Thyroid gland (tissue), 4 donors: Measurements from ENCODE around the gene LMO1. TPM values are rescaled to one million over a fixed set of nuclear protein-coding genes. Genes with fewer than 3 reads are reported as not detected.

Source experiments
- DNase-seq, 2 donors: peaks; one replicate each; pipeline ENCODE4 v3.0.0-alpha.2; 2019
- H3K27ac ChIP-seq, 3 donors: fragments of 200-600 bp; sonication (generic); 1 replicate in 2 of 3; 2 replicates in 1 of 3; pipeline ENCODE4 v1.5.1; 2016 to 2019; ENCODE audit warnings: mild to moderate bottlenecking in 1 of 3, moderate library complexity in 1 of 3
- H3K27me3 ChIP-seq: fragments of 200-600 bp; sonication (generic); one replicate; pipeline ENCODE4 v1.5.1; 2019
- H3K36me3 ChIP-seq, 2 donors: fragments of 200-600 bp; sonication (generic); one replicate each; pipeline ENCODE4 v1.5.1; 2016 to 2019
- H3K4me1 ChIP-seq, 2 donors: fragments of 200-600 bp; sonication (generic); one replicate each; pipeline ENCODE4 v1.5.1; 2017 to 2019
- H3K4me3 ChIP-seq, 3 donors: fragments of 200-600 bp; sonication (generic); replicated peaks in 1 of 3; 1 replicate in 2 of 3; 2 replicates in 1 of 3; pipeline ENCODE4 v1.5.1; 2016; ENCODE audit warnings: mild to moderate bottlenecking in 1 of 3
- H3K9me3 ChIP-seq: fragments of 200-600 bp; sonication (generic); one replicate; pipeline ENCODE4 v1.5.1; 2017
- POLR2A ChIP-seq, 2 donors: fragments of 450-650 bp; IDR thresholded peaks; one replicate each; pipeline ENCODE4 v1.6.1; 2017; ENCODE audit warnings: antibody characterized with exemption in 2 of 2, mild to moderate bottlenecking in 2 of 2, moderate library complexity in 1 of 2
- WGBS, 2 donors: methylation state at CpG; one replicate each; pipeline ENCODE4 v1.1.5; 2017; 5-methylcytosine and 5-hydroxymethylcytosine counted together
- intact Hi-C: fragments of 100-400 bp; cut with DNase I; formaldehyde crosslinking; loops from one replicate; pipeline ENCODE4 v1.15.1; 2023
- total RNA-seq, 4 donors: library from RNA; depleted of rRNA; stranded (reverse); fragments of >200 nt; gene quantifications; one replicate each; pipeline ENCODE4 v1.2.3, GENCODE V29; 2016
- TF ChIP-seq, protein P1 (sequence below), 6 experiments: fragments of 200-600 bp in 3 of 6; fragments of 450-650 bp in 3 of 6; sonication (generic) in 3 of 6; IDR thresholded peaks; one replicate each; pipeline ENCODE4 v1.5.1; 2016 to 2019; ENCODE audit warnings: antibody characterized with exemption in 6 of 6, mild to moderate bottlenecking in 2 of 6, inconsistent platforms in 1 of 6, moderate library complexity in 1 of 6

The LMO1 gene
- total RNA-seq, 4 donors from 2014 or later, result 0.59 TPM; not detected in 3

- 89 to 94% methylated on average over 20 of the region's 20 CpGs for WGBS, 2 donors
- no peak for TF ChIP-seq POLR2A (IDR thresholded peaks at IDR 0.05)
- TF ChIP-seq, protein P1, sequence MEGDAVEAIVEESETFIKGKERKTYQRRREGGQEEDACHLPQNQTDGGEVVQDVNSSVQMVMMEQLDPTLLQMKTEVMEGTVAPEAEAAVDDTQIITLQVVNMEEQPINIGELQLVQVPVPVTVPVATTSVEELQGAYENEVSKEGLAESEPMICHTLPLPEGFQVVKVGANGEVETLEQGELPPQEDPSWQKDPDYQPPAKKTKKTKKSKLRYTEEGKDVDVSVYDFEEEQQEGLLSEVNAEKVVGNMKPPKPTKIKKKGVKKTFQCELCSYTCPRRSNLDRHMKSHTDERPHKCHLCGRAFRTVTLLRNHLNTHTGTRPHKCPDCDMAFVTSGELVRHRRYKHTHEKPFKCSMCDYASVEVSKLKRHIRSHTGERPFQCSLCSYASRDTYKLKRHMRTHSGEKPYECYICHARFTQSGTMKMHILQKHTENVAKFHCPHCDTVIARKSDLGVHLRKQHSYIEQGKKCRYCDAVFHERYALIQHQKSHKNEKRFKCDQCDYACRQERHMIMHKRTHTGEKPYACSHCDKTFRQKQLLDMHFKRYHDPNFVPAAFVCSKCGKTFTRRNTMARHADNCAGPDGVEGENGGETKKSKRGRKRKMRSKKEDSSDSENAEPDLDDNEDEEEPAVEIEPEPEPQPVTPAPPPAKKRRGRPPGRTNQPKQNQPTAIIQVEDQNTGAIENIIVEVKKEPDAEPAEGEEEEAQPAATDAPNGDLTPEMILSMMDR (IDR thresholded peaks at IDR 0.05), result no peak
- no peaks in the 10 kb centered on the region for H3K9me3 ChIP-seq
- no peaks in the 10 kb centered on the region for H3K36me3 ChIP-seq
- no peak for DNase-seq
- peaks cover 5% of the 10 kb centered on the region for H3K27me3 ChIP-seq
- no peak overlapping the region for H3K4me3 ChIP-seq
- H3K27ac ChIP-seq, result no peak overlapping the region
- peaks cover 0 to 18% of the 10 kb centered on the region in 2 donors for H3K4me1 ChIP-seq
- intact Hi-C loops, result loop anchor here (5.0 kb wide), 1 partner anchor 33 kb away; no protein-coding TSS in a partner anchor
These were observed 3.3 kb downstream of the LMO1 start for GRCh38 chr11:8260202-8260966.

GRCh38 chr11:8259306-8259959 is 4.2 kb downstream of the LMO1 start:
- TF ChIP-seq, protein P1 (IDR thresholded peaks at IDR 0.05), result no peak
- TF ChIP-seq POLR2A (IDR thresholded peaks at IDR 0.05), result no peak

DNA sequence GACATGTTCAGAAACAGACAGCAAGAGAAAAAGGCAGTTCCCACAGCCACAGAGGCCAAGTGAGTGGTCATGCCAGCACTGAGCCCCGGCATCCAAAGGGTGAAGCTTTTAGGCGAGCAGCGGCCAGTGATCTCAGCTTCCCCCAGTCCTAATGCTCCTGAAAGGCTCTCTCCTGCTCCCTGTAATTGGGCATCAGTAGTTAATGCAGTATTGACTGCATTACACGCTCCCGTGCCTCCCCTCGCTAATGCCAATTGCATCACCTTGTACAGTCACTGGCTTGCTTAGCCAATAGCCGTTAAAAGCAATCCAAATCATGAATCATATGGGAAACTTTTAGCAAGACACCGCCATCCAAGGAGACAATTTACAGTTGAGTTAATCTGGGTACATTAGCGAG is 4.9 kb downstream of the LMO1 start:
- DNase-seq, result no peak

More at GRCh38 chr11:8259306-8259959, 4.2 kb downstream of the LMO1 start:
- intact Hi-C loops, result no loop called here
- no peak overlapping the region for H3K4me3 ChIP-seq
- no peak overlapping the region for H3K27ac ChIP-seq
- DNase-seq, result no peak
- H3K9me3 ChIP-seq, result no peaks in the 10 kb centered on the region
- no peaks in the 10 kb centered on the region for H3K27me3 ChIP-seq
- 79 to 80% methylated on average over 10 to 11 of the region's 11 CpGs for WGBS, 2 donors
- no peaks in the 10 kb centered on the region for H3K36me3 ChIP-seq
- H3K4me1 ChIP-seq, result peaks cover 0 to 18% of the 10 kb centered on the region in 2 donors

DNA sequence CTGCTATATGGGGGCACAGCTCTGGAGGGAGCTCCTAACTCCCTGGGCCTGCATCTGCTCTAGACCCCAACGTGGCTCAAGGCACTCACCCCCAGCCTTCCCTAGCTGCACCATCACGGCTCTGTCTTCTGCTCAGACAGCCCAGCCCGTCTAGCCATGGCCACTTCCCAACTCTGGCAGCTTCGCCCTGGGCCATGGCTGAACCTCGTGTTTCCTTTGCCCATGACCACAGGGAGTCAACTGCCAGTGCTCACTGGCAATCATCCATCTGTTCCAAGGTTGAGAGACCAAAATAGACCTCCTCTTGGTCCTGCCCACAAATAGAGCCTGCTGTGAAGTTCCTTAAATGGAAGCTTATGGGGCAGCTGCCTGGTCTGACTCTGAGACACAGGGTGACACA is 5.4 kb downstream of the LMO1 start:
- H3K4me3 ChIP-seq, result no peak overlapping the region
- peaks cover 0 to 11% of the 10 kb centered on the region in 2 donors for H3K4me1 ChIP-seq
- 76% methylated on average over 5 of the region's 5 CpGs; no CpG with 5 or more reads in 1 of the 2 donors for WGBS, 2 donors
- no peak overlapping the region for H3K27ac ChIP-seq
- no peak for DNase-seq
- TF ChIP-seq, protein P1 (IDR thresholded peaks at IDR 0.05), result no peak
- TF ChIP-seq POLR2A (IDR thresholded peaks at IDR 0.05), result no peak
- no peaks in the 10 kb centered on the region for H3K9me3 ChIP-seq
- H3K27me3 ChIP-seq, result no peaks in the 10 kb centered on the region
- intact Hi-C loops, result no loop called here
- no peaks in the 10 kb centered on the region for H3K36me3 ChIP-seq

More for the DNA sequence above, 4.9 kb downstream of the LMO1 start:
- H3K9me3 ChIP-seq, result no peaks in the 10 kb centered on the region
- H3K36me3 ChIP-seq, result no peaks in the 10 kb centered on the region
- H3K4me3 ChIP-seq, result no peak overlapping the region
- intact Hi-C loops, result no loop called here
- TF ChIP-seq POLR2A (IDR thresholded peaks at IDR 0.05), result no peak
- TF ChIP-seq, protein P1 (IDR thresholded peaks at IDR 0.05), result no peak
- no peak overlapping the region for H3K27ac ChIP-seq
- H3K27me3 ChIP-seq, result no peaks in the 10 kb centered on the region
- peaks cover 0 to 16% of the 10 kb centered on the region in 2 donors for H3K4me1 ChIP-seq
- 90 to 91% methylated on average over 9 of the region's 9 CpGs for WGBS, 2 donors
